Measurements from ENCODE around the gene SYCP2L. TPM values are rescaled to one million over a fixed set of nuclear protein-coding genes. Genes with fewer than 3 reads are reported as not detected.

Gene SYCP2L
- total and polyA plus RNA-seq, 9 of the 15 experiments (the other 6 are each of a cell fraction or from before 2014, with no cell fraction given): 12.4 to 46.9 (median 22.0) TPM

DNA sequence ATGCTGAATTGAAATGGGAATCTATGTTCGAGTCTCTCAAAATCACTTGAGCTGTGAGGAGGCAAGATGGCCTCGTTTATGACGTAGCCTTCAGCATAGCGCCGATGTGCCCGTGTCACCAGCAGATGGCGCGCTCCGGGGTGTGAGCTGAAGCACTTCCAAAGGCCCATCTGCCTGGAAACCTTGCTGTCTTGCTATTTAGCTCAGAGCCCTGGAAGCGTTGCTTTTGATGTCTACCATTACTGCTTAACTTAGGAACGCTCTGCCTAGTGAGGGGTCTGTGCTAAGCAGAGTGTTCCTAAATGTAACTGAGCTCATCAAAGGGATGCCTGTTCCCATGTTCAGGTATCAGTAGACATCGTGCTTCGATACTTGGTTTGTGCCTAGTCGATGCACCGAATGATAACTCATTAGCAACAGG lies 67.7 kb downstream of the SYCP2L start:
- WGBS (ENCODE audit: insufficient coverage, low coverage, missing lambda C conversion rate): 32% methylated on average over 15 of the region's 15 CpGs
- H2AFZ ChIP-seq (ENCODE audit: low read depth, low read length): peak overlapping the region; percentile 41
- H3K9me3 ChIP-seq (replicated peaks; ENCODE audit: control insufficient read depth, insufficient read depth, low read depth, low read length): no peaks in the 10 kb centered on the region
- no peaks in the 10 kb centered on the region for H3K9me1 ChIP-seq (ENCODE audit: control insufficient read depth, insufficient read depth, low read length)
- H3K9ac ChIP-seq (ENCODE audit: insufficient read depth in 1 of 2, low read depth in 2 of 2, low read length in 2 of 2): no peak overlapping the region
- ATAC-seq: peak; percentile 100
- CTCF ChIA-PET (ENCODE audit: low intra/inter-chr PET ratio): interaction anchor here (0.5 to 2.6 kb wide), 4 partner anchors 114 to 620 kb away, joined by 3 to 15 read pairs (median 6); no protein-coding TSS in a partner anchor
- no peaks in the 10 kb centered on the region; a peak in 1 of 5 replicates for H3K4me1 ChIP-seq (replicated peaks in 1 of 2; ENCODE audit: control insufficient read depth in 2 of 2, insufficient read depth in 2 of 2, low read length in 2 of 2)
- H3K4me2 ChIP-seq (ENCODE audit: insufficient read depth, low read length): no peak overlapping the region
- intact Hi-C loops (cut with micrococcal nuclease): loop anchor here (1.0 to 10.0 kb wide), 3 partner anchors 115 to 620 kb away; no protein-coding TSS in a partner anchor
- peak; percentile 76 to 85 (median 80) for DNase-seq (ENCODE audit: extremely low read depth in 1 of 4, low spot score in 3 of 4)
- H3K79me2 ChIP-seq (ENCODE audit: control insufficient read depth, insufficient read depth, low read length): no peaks in the 10 kb centered on the region
- H3K36me3 ChIP-seq (ENCODE audit: control insufficient read depth, insufficient read depth, low read length): peaks cover 27% of the 10 kb centered on the region
- in situ Hi-C loops (cut with MboI): loop anchor here (5.0 to 25.0 kb wide), 2 partner anchors 113 to 533 kb away; no protein-coding TSS in a partner anchor
- BruUV-seq (replicated peaks): no TSS peak
- no peaks in the 10 kb centered on the region for H4K20me1 ChIP-seq (replicated peaks; ENCODE audit: control insufficient read depth, insufficient read depth, low read length)
- FAIRE-seq: peak; percentile 88
- H3K27ac ChIP-seq (ENCODE audit: extremely low read depth, low read depth, low read length): no peak overlapping the region
- H3K4me3 ChIP-seq: no peak overlapping the region
- POLR2A ChIA-PET: interaction anchor here (0.6 kb wide), 2 partner anchors 12 to 327 kb away, joined by 3 read pairs; no protein-coding TSS in a partner anchor
- H3K27me3 ChIP-seq (ENCODE audit: control insufficient read depth in 2 of 2, insufficient read depth in 2 of 2, low read length in 2 of 2): no peaks in the 10 kb centered on the region
- TF ChIP-seq NFE2 (IDR thresholded peaks at IDR 0.05; ENCODE audit: low read depth): 0 out of 2 replicates have a peak, but pooled peaks have one; percentile 16
- TF ChIP-seq CREM (IDR thresholded peaks at IDR 0.05; ENCODE audit: low read depth): peak; percentile 96
- TF ChIP-seq POLR2A (conservative IDR thresholded peaks at IDR 0.05): 0 out of 2 replicates have a peak, but pooled peaks have one; percentile 17
- no peak for TF ChIP-seq NR1H2 (CRISPR knock-in tag; IDR thresholded peaks at IDR 0.05)
- TF ChIP-seq NR2C1 (IDR thresholded peaks at IDR 0.05): no peak
- peak; percentile 38; the same call in 1 of the 2 replicates for TF ChIP-seq NR2C1 (tag; IDR thresholded peaks at IDR 0.05)
- no peak for TF ChIP-seq ZNF507 (tag; conservative IDR thresholded peaks at IDR 0.05)
- no peak for TF ChIP-seq ESRRA (IDR thresholded peaks at IDR 0.05; ENCODE audit: borderline replicate concordance, low read depth)
- TF ChIP-seq ZFPM2 (CRISPR knock-in tag; IDR thresholded peaks at IDR 0.05): no peak
- TF ChIP-seq, protein P1, sequence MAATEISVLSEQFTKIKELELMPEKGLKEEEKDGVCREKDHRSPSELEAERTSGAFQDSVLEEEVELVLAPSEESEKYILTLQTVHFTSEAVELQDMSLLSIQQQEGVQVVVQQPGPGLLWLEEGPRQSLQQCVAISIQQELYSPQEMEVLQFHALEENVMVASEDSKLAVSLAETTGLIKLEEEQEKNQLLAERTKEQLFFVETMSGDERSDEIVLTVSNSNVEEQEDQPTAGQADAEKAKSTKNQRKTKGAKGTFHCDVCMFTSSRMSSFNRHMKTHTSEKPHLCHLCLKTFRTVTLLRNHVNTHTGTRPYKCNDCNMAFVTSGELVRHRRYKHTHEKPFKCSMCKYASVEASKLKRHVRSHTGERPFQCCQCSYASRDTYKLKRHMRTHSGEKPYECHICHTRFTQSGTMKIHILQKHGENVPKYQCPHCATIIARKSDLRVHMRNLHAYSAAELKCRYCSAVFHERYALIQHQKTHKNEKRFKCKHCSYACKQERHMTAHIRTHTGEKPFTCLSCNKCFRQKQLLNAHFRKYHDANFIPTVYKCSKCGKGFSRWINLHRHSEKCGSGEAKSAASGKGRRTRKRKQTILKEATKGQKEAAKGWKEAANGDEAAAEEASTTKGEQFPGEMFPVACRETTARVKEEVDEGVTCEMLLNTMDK (IDR thresholded peaks at IDR 0.05; ENCODE audit: borderline replicate concordance, insufficient read depth, low read depth, low read length, poor library complexity, severe bottlenecking): peak; percentile 85
- TF ChIP-seq TEAD1 (CRISPR knock-in tag; IDR thresholded peaks at IDR 0.05): 0 out of 4 replicates have a peak, but pooled peaks of 1 of the 2 experiments have one; percentile 54
- TF ChIP-seq CTCF (IDR thresholded peaks at IDR 0.05 in 2 of 3, conservative IDR thresholded peaks at IDR 0.05 in 1 of 3; ENCODE audit: insufficient read depth in 2 of 3, low read depth in 1 of 3, low read length in 3 of 3): peak; percentile 90 to 97 (median 95)
- TF ChIP-seq ZNF512 (tag; IDR thresholded peaks at IDR 0.05): no peak
- TF ChIP-seq HNRNPUL1 (IDR thresholded peaks at IDR 0.05; ENCODE audit: low read length): no peak
- peak; percentile 58 to 94 (median 89) for TF ChIP-seq YY1 (IDR thresholded peaks at IDR 0.05; ENCODE audit: borderline replicate concordance in 1 of 3, control insufficient read depth in 1 of 3, extremely low read depth in 1 of 3, insufficient read depth in 3 of 3, insufficient read length in 1 of 3, insufficient replicate concordance in 2 of 3, low read depth in 1 of 3, low read length in 2 of 3)
- no peak for TF ChIP-seq L3MBTL2 (IDR thresholded peaks at IDR 0.05)
- TF ChIP-seq XRCC5 (IDR thresholded peaks at IDR 0.05; ENCODE audit: low read depth, low read length): peak; percentile 78; the same call in 1 of the 2 replicates
